Choroid plexus epithelial cell (primary cell): ENCODE data around the gene BBX.

ENCODE experiments used
- DNase-seq: peaks from one replicate; pipeline ENCODE4 v3.0.0-alpha.2; 2010; ENCODE audit warnings: low read depth
- H3K4me3 ChIP-seq: 2 replicates; pipeline ENCODE4 v1.5.1; 2011; ENCODE audit warnings: low read depth, mild to moderate bottlenecking, control low read depth, low read length, moderate library complexity
- CTCF ChIP-seq: conservative IDR thresholded peaks from 2 replicates; pipeline ENCODE4 v1.5.1; 2011; ENCODE audit warnings: low read depth, mild to moderate bottlenecking, control low read depth, inconsistent platforms, low read length, moderate library complexity

BBX gene

GRCh38 chr3:107522510-107523288 is at the start of gene BBX:
BBX (plus strand) TSS chr3:107522962; CDS start chr3:107710461, 187,499 bp downstream.
- peak within 1 kb of the TSS; percentile 70 for H3K4me3 ChIP-seq
- peak; percentile 99 for DNase-seq
- no peak for TF ChIP-seq CTCF

GRCh38 chr3:107476462-107476861 is 46.3 kb upstream of the BBX start:
- no peak for DNase-seq
- H3K4me3 ChIP-seq, result no peak overlapping the region
- TF ChIP-seq CTCF, result no peak

GRCh38 chr3:107487490-107487889 is 35.3 kb upstream of the BBX start:
- H3K4me3 ChIP-seq, result no peak overlapping the region
- no peak for DNase-seq
- TF ChIP-seq CTCF, result no peak

- no peak for DNase-seq
- no peak overlapping the region for H3K4me3 ChIP-seq
- no peak for TF ChIP-seq CTCF
Observed at GRCh38 chr3:107488942-107489341, 33.8 kb upstream of the BBX start.

GRCh38 chr3:107493134-107493533 is 29.6 kb upstream of the BBX start:
- no peak for DNase-seq
- no peak overlapping the region for H3K4me3 ChIP-seq
- TF ChIP-seq CTCF, result no peak

- H3K4me3 ChIP-seq, result no peak overlapping the region
- no peak for TF ChIP-seq CTCF
- DNase-seq, result no peak
Observed at GRCh38 chr3:107496855-107497254, 25.9 kb upstream of the BBX start.

GRCh38 chr3:107498646-107499045 is 24.1 kb upstream of the BBX start:
- H3K4me3 ChIP-seq, result no peak overlapping the region
- no peak for DNase-seq
- TF ChIP-seq CTCF, result no peak
